Large intestine (tissue), 3 donors: Measurements from ENCODE around the gene TTLL13. TPM values are rescaled to one million over a fixed set of nuclear protein-coding genes. Genes with fewer than 3 reads are reported as not detected.
"Not testable (repeated sequence)": the region's sequence is repeated elsewhere in the genome, so short reads cannot be mapped to it uniquely, and the experiment has no call there.

Experiments
- DNase-seq, 2 donors: peaks; one replicate each; pipeline versions ENCODE4 v3.0.0 to v3.0.0-alpha.2; 2013
- H3K27ac ChIP-seq: one replicate; pipeline ENCODE4 v1.5.1; 2013; ENCODE audit warnings: low read length
- H3K27me3 ChIP-seq: 2 replicates; pipeline ENCODE4 v1.6.1; 2013; ENCODE audit warnings: low read length; ENCODE audit not compliant: control insufficient read depth, insufficient read depth
- H3K36me3 ChIP-seq: 2 replicates; pipeline ENCODE4 v1.6.1; 2013; ENCODE audit warnings: low read length; ENCODE audit not compliant: control insufficient read depth, insufficient read depth
- H3K4me1 ChIP-seq: one replicate; pipeline ENCODE4 v1.6.1; 2013; ENCODE audit warnings: low read length; ENCODE audit not compliant: control insufficient read depth, insufficient read depth
- H3K4me3 ChIP-seq: one replicate; pipeline ENCODE4 v1.5.1; 2013; ENCODE audit warnings: low read length
- H3K9me3 ChIP-seq: one replicate; pipeline ENCODE4 v1.6.1; 2013; ENCODE audit warnings: mild to moderate bottlenecking, low read depth, low read length, moderate library complexity; ENCODE audit not compliant: control insufficient read depth
- WGBS: methylation state at CpG from one replicate; pipeline ENCODE4 v1.1.5; 2013; ENCODE audit warnings: low lambda C conversion rate; ENCODE audit not compliant: insufficient coverage; 5-methylcytosine and 5-hydroxymethylcytosine counted together
- polyA plus RNA-seq: library from polyadenylated mRNA; unstranded; fragments of 120-200 nt; gene quantifications from one replicate; pipeline ENCODE4 v1.2.1, GENCODE V29; 2013

TTLL13 gene
- polyA plus RNA-seq, 1 donor = 0.33 TPM

DNA sequence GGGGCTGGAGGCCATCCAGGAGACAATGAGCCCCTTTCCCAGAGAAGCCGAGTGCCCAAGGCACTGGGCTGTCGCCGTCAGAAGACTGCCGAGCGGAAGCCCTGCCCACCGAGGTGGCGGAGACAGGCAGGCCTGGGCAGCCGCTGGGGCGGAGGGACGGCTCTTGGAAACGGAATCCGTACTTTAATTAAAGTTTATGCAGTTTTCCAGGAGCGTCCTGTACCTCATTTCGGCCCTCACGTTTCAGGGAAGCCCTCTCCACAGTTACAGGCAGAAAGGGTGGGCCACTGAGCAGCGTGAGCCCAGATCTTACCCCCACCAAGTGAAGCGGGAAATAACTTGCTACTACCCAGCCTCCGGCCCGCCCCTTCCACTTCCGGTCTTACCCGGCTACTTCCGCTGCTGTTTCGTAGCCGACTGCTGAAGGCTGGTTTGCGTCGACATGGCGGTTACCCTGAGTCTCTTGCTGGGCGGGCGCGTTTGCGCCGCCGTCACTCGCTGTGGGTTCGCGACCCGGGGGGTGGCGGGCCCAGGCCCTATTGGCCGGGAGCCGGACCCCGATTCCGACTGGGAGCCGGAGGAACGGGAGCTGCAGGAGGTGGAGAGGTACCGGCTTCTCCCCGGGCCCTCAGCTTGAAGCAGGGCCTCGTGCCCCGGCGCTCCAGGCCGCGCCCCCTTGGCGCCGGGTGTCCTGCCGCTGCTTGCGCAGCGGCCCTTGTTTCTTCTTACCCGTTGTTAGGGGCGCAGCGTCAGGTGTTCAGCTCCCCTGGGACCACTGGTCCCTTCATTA, 16.1 kb downstream of the TTLL13 start, which contains the start of gene NGRN:
TSS of gene NGRN (plus strand) at position 402 of the 790 bp plus-strand sequence. CDS start at position 443, 41 bp downstream.
- Histone ChIP-seq H3K9me3 (no peaks in the 10 kb centered on the region), H3K4me1 (peaks cover 27% of the 10 kb centered on the region), H3K4me3 (peak within 1 kb of the TSS; percentile 72), H3K27me3 (no peaks in the 10 kb centered on the region), H3K27ac (peak within 1 kb of the TSS; percentile 86), H3K36me3 (peaks cover 13% of the 10 kb centered on the region)
- peak; percentile 89 to 97 for DNase-seq
- no CpG with 5 or more reads among the region's 59 CpGs for WGBS

DNA sequence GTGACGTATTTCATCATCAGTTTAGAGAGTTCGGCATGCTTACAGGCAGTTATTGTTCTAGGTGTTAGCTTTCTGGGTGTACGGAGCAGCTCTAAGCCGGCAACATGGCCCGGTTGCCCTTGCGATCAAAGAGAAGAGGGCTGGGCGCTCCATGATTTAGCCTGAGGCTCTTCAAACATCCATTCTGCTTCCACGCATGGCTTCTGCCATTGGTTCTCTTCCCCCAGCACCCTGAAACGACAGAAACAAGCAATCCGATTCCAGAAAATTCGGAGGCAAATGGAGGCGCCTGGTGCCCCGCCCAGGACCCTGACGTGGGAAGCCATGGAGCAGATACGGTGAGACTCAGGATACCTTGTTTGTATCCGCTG, 16.7 kb downstream of the TTLL13 start:
- no peak for DNase-seq
- Histone ChIP-seq H3K9me3 (no peaks in the 10 kb centered on the region), H3K4me1 (peaks cover 27% of the 10 kb centered on the region), H3K27ac (peak overlapping the region; percentile 86), H3K4me3 (peak overlapping the region; percentile 72), H3K27me3 (no peaks in the 10 kb centered on the region), H3K36me3 (peaks cover 19% of the 10 kb centered on the region)
- WGBS = no CpG with 5 or more reads among the region's 16 CpGs

DNA sequence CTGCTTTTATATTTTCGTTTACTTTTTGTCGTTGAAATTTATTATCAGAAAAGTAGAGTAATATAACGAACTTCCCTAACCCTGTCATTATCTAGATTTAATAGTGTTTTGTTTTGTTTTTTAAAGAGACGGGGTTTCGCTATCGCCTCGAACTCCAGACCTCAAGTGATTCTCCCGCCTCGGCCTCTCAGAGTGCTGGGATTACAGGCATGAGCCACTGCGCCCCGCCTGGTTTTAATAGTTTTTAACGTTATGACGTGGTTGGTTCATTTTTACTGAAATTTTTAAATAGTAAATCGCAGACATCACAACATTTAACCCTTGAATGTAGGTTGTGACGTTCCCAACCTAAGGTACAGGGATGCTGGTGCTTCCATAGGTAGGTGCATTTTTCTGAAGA, 17.1 kb downstream of the TTLL13 start:
- 10% methylated on average over 3 of the region's 15 CpGs for WGBS
- Histone ChIP-seq H3K4me1 (peaks cover 27% of the 10 kb centered on the region), H3K27me3 (no peaks in the 10 kb centered on the region), H3K36me3 (peaks cover 23% of the 10 kb centered on the region), H3K4me3 (peak overlapping the region; percentile 72), H3K27ac (peak overlapping the region; percentile 86), H3K9me3 (no peaks in the 10 kb centered on the region)
- DNase-seq = peak in 1 of 2 donors; percentile 30

DNA sequence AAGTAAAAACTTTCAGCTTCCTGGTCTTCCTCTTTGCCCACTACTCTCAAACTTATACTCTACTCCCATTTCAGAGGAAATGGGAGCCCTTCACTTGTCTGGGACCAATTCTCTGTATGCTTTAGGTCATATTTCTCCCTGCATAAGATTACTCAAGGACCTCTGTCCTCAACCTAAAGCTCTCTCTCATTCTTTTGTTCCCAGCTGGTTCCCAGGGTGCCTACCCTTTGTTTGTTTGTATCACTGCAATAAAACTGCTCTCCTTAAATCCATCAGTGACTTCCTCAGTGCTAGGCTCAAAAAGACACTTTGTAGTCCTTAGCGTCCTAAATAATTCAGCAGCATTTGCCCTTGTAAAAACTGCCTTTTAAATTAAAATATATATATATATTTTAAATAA, 19.1 kb downstream of the TTLL13 start:
- peak in 1 of 2 donors; percentile 52 for DNase-seq
- Histone ChIP-seq H3K4me1 (peaks cover 27% of the 10 kb centered on the region), H3K27ac (no peak overlapping the region), H3K4me3 (no peak overlapping the region), H3K27me3 (no peaks in the 10 kb centered on the region), H3K9me3 (no peaks in the 10 kb centered on the region), H3K36me3 (peaks cover 38% of the 10 kb centered on the region)
- no CpG with 5 or more reads among the region's 1 CpG for WGBS

DNA sequence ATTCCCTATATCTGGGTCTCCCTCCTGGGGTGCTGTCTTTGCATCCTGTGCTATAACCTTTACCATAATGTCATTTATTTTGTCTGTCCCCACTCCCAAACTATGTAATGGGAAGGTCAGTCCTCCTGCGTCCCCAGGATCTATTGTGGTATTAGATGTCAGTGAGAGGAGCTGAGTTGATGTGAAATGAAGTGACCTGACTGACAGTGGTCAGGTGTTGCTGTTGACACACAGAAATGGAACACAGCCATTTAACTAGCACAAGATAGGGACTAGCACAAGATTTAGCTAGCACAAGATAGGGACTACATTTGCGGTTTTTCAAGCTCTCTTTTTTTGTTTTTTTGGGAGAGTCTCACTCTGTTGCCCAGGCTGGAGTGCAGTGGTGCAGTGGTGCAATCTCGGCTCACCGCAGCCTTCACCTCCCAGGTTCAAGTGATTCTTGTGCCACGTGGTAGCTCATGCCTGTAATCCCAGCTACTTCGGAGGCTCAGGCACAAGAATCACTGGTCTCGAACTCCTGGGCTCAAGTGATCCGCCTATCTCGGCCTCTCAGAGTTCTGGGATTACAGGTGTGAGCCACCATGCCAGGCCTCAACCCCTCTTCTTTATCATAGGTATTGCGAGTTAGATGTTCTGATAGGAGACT, 21.3 kb downstream of the TTLL13 start:
- H3K27me3 ChIP-seq = no peaks in the 10 kb centered on the region
- DNase-seq = no peak
- H3K9me3 ChIP-seq = peaks cover 3% of the 10 kb centered on the region
- H3K4me1 ChIP-seq = peaks cover 15% of the 10 kb centered on the region
- H3K36me3 ChIP-seq = peaks cover 43% of the 10 kb centered on the region
- H3K4me3 ChIP-seq = no peak overlapping the region
- no peak overlapping the region for H3K27ac ChIP-seq
- no CpG with 5 or more reads among the region's 10 CpGs for WGBS

DNA sequence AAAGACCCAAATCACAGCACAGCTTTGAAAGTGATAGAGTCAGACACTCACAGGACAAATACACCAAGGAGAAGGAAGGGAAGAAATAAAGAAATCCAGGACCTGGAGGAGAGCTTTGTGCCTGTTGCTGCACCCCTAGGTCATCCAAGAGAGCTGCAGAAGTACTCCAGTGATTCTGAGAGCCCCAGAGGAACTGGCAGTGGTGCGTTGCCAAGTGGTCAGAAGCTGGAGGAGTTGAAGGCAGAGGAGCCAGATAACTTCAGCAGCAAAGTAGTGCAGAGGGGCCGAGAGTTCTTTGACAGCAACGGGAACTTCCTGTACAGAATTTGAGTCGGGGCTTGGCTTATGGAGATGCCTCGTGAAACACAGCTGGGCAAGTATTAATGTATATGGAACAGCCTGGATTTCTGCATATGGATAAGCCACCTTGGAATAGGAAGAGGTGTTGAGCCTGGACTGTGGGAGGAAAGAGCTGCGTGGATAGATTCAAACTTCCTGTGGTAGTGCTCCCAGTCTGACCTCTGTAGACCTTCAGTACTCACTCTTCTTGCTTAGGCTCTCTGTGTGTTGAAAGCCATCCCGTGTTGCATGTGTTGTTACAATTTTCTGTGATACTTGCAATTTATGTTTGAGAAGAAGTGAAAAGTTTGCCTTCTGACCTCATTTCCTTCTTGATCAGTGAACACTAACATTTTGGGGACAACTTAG, 22.3 kb downstream of the TTLL13 start:
- Histone ChIP-seq H3K9me3 (peaks cover 3% of the 10 kb centered on the region), H3K4me1 (peaks cover 14% of the 10 kb centered on the region)
- no peak for DNase-seq

DNA sequence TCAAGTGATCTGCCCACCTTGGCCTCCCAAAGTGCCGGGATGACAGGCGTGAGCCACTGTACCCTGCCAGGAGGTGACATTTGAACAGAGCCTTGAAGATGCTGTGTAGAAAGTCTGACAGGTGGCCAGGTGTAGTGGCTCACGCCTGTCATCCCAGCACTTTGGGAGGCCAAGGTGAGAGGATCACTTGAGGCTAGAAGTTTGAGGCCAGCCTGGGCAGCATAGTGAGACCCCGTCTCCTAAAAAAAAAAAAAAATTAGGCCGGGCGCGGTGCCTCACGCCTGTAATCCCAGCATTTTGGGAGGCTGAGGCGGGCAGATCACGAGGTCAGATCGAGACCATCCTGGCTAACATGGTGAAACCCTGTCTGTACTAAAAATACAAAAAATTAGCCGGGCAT, 29.1 kb downstream of the TTLL13 start:
- not testable (repeated sequence) for H3K27ac ChIP-seq, H3K4me1 ChIP-seq, H3K27me3 ChIP-seq, H3K4me3 ChIP-seq, H3K9me3 ChIP-seq, DNase-seq, H3K36me3 ChIP-seq
- WGBS = 100% methylated on average over 1 of the region's 12 CpGs

More for the DNA sequence above, 22.3 kb downstream of the TTLL13 start:
- H3K4me3 ChIP-seq = no peak overlapping the region
- peaks cover 43% of the 10 kb centered on the region for H3K36me3 ChIP-seq
- no peak overlapping the region for H3K27ac ChIP-seq
- H3K27me3 ChIP-seq = no peaks in the 10 kb centered on the region
- no CpG with 5 or more reads among the region's 7 CpGs for WGBS

DNA sequence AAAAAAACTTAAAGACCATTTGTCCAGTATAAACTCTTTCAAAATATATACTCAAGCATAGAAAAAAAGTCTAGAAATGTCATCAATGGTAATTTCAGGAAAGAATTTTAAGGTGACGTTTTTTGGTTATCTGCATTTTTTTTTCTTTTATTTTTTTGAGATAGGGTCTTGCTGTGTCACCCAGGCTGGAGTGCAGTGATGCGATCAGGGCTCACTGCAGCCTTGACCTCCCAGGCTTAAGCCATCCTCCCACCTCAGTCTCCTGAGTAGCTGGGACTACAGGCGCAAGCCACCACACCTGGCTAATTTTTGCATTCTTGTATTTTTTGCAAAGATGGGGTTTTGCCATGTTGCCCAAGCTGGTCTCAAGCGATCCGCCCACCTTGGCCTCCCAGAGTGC, 31.4 kb downstream of the TTLL13 start:
- H3K4me1 ChIP-seq, H3K27me3 ChIP-seq, DNase-seq, H3K4me3 ChIP-seq, H3K36me3 ChIP-seq, H3K9me3 ChIP-seq: not testable (repeated sequence)
- 80% methylated on average over 1 of the region's 5 CpGs for WGBS
- peak overlapping the region; percentile 38 for H3K27ac ChIP-seq

DNA sequence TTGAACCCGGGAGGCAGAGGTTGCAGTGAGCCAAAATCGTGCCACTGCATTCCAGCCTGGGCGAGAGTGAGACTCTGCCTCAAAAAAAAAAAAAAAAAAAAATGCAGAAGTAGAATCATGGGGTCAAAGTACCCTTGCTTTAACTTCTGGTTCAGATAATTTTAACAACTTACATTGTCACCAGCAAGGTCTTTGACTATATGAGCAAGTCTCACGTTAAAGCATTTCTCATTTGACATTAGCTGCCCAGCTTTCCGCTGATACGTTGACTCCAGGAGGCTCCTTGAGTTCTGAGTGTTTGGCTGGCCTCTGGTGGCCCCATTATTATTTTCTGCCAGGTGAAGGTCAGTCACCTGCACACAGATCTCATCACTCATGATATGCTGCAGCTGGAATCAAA, 32.3 kb downstream of the TTLL13 start:
- DNase-seq = peak; percentile 73 to 86
- WGBS = no CpG with 5 or more reads among the region's 6 CpGs

DNA sequence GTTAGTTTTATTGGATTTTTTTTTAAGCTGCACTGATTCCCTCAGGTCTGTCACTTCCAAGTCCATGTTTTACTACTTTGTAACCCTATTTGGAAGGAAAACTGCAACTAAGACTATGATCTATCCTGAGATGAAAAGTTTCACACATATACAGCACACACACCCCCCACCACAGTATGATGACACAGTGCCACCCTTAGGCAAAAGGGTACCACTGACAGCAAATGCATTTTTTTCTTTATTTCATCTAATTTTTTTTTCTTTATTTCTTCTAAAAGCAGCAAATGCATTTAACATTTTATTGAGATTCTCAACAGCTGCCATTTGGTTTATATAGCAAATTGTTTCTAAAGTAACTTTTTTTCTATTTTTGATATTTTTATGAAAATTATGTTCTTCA, 37.3 kb downstream of the TTLL13 start:
- Histone ChIP-seq H3K9me3 (no peaks in the 10 kb centered on the region), H3K4me1 (peaks cover 2% of the 10 kb centered on the region), H3K27ac (no peak overlapping the region), H3K27me3 (no peaks in the 10 kb centered on the region), H3K36me3 (no peaks in the 10 kb centered on the region), H3K4me3 (no peak overlapping the region)
- no peak for DNase-seq

More for the DNA sequence above, 32.3 kb downstream of the TTLL13 start:
- H3K4me1 ChIP-seq, H3K9me3 ChIP-seq, H3K27me3 ChIP-seq, H3K36me3 ChIP-seq, H3K4me3 ChIP-seq: not testable (repeated sequence)
- peak overlapping the region; percentile 38 for H3K27ac ChIP-seq
